T1000 (cell line): ENCODE data around the gene SH3RF2.
"Not testable (repeated sequence)": the region's sequence is repeated elsewhere in the genome, so short reads cannot be mapped to it uniquely, and the experiment has no call there.

Experiments
- DNase-seq: peaks from one replicate; lab custom pipeline; 2025; ENCODE audit warnings: mixed read lengths; lab: John Stamatoyannopoulos, UW

The SH3RF2 gene

DNA sequence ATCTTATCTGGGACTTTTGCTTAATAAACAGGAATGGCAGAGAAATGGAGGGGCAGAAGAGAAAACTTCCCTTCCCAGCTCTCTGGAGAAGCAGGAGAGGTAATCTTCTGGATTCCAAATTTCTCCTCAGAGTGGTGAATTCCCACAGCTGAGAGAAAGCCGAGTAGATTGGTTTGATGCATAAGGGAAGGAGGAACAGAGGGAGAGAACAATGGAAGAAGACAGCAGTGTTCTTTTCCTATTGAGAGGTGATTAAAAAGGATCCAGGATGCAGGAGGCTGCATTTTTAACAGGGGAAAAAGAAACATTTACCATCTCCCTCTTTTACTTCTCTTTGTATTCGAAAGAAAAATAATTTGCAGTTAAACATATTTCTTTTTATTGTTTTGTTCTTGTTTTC is 13.1 kb downstream of the SH3RF2 start:
- DNase-seq: no peak

DNA sequence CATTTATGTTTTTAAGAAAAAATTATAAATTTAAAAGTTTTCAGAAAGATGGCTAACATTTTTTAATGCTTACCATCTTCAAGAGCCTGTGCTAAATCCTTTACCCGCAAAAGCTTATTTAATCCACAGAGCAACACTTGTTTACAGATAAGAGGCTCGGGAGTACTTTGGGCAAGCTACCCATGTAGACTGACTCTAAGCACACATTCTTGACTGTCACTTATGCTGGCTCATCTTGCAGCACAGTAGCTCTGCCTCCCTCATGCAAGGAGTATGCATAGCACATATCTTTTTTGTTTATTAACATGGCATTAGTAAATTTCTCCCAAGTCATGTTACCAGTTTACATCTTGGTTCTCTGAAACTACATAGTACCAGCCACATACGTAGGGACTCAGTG is 14.7 kb downstream of the SH3RF2 start:
- no peak for DNase-seq

DNA sequence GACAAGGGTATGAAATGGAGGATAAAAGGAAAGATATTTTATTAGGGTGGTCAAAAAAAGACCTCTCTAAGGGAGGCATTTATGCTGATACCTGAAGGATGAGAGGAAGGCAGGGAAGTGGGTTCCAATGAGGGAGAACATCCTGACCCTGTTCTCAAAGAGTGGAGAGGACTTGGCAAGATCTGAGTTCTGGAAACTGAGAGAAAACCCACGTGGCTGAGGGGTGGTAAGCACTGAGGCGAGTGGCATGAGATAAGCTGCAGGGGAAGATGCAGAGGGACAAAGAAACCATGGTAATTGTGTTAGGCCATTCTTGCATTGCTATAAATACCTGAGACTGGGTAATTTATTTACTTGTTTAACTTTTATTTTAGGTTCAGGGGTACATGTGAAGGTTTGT is 16.8 kb downstream of the SH3RF2 start:
- DNase-seq: no peak

DNA sequence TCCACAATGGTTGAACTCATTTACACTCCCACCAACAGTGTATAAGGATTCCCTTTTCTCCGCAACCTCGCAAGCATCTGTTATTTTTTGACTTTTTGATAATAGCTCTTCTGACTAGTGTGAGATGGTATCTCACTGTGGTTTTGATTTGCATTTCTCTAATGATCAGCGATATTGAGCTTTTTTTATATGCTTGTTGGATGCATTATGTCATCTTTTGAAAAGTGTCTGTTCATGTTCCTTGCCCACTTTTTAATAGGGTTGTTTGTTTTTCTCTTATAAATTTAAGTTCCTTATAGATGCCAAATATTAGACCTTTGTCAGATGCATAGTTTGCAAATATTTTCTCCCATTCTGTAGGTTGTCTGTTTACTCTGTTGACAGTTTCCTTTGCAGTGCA is 17.8 kb downstream of the SH3RF2 start:
- DNase-seq: not testable (repeated sequence)

DNA sequence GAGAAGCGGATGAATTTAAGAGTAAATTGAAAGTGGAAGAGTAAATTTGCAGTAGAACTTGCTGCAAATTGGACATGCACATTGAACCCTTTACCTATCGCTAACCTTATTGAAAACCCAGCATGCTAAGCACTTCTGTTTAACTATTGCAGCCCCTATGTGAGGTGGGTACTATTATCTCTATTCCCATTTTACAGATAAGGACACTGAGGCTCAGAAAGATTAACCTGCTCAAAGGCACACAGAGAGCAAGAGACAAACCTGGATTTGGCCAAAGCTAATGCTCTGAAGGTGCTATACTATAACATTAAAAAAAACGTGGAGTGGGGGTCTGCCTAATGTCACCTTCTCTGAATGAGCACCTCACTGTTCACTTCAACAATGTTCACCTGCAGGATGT is 21.0 kb downstream of the SH3RF2 start:
- no peak for DNase-seq

DNA sequence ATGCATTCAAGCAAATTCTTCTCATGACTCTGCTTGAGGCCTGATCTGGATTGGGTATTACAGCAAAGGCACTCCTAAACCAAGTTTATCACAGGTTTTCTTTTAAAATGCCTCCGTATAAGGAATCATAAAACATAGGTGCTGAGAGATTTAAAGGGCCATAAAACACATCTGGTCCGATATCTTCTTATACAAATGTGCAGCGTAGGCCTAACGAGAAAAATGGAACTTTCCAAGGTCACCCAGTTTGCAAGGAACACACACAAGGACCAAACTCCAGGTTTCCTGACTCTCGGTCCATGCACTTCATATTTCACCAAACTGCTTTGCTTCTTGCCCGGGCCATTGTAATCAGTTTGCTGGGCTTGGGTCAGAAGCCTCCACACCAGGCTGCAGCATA is 22.1 kb downstream of the SH3RF2 start:
- no peak for DNase-seq

DNA sequence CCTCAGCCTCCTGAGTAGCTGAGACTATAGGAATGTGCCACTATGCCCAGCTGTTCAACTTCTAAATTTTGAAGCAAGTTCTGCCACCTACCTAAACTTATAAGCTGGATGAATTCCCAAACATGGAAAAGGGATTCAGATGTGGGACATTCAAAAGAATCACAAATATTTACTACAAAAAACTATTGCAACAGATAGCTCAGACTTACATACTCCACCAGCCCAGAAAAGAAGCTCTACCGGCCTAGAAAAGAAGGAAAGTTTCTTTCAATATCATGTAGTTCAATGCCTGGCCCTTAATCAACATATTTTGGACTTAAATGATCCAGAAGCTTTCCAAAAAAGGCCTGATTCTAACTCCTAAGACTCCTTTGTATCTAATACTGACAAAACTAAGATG is 23.8 kb downstream of the SH3RF2 start:
- no peak for DNase-seq

DNA sequence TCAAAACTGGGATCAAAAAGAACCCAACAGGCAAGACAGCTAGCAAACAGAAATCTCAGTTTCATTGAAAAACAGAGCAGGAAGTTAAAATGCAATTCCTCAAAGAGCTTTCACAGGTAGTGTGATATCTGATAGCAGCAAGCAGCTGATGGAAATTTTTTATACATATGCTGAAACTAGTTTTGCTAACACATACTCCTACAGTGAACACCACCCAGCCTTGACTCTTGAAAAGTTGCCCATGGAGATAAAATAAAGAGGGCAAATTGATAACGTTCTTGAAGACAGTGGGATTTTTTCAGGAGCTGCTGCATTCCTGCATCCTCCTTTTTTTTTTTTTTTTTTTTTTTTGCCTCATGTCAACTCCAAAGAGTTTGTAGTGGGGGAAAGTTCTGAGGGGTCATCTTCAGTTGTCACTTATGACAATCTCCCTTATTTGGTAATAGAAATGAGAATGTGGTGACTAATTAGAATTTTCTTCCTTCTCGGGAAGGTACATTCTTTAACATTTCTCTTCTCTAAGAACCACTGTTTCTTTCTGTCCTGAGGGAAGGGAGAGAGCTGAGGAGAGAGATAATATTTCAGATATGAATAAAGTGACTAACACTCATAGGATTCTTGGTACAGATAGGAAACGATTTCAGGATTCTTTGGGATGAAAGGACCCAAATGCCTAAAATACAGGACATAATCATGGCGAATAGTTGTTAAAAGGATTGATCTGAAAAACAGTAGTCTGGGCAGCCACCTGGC is 24.6 kb downstream of the SH3RF2 start:
- no peak for DNase-seq

DNA sequence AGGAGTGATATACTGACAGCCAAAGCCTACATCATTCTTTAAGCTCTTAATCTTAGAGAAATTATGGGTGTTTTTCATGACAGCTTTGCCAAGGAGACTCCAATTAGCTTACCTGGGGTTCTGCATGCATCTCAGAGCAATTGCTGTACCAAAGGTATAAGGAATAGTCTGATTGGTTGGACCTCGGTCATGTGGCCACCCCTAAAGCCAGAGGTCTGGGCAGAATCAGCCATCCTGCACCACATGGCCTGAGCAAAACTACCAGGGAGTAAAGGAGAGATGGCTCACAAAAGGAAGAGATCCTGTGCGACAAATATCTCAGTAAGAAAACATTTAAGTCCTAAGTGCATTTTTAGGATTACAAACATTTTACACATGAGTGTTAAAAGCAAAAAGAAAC is 25.6 kb downstream of the SH3RF2 start:
- no peak for DNase-seq

DNA sequence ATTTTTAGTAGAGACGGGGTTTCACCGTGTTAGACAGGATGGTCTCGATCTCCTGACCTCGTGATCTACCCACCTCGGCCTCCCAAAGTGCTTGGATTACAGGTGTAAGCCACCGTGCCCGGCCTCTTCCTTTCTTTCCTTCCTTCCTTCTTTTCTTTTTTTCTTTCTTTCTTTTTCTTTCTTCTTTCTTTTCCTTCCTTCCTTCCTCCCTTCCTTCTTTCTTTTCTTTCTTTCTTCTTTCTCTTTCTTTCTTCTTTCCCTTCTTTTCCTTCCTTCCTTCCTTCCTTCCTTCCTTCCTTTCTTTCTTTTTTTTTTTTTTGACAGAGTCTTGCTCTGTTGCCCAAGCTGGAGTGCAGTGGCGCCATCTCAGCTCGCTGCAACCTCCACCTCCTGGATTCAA is 27.6 kb downstream of the SH3RF2 start:
- not testable (repeated sequence) for DNase-seq

DNA sequence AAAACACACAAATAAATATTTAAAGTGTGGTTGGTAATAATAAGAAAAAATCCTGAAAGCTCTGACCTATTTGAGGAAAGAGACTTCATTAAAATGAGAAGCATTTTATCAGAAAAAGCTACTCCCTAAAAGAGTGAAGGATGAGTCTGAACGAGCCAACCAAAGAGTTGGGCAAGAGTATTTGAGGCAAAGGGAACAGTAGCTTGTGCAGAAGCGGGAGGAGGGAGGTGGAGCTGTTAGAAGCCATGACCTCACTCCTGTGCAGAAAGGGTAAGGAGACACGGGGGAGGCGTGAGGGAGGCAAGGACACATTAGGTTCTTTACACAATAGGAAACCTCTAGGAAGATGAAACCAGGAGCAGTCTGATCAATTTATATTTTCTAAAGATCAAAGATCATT is 29.4 kb downstream of the SH3RF2 start:
- DNase-seq: no peak

DNA sequence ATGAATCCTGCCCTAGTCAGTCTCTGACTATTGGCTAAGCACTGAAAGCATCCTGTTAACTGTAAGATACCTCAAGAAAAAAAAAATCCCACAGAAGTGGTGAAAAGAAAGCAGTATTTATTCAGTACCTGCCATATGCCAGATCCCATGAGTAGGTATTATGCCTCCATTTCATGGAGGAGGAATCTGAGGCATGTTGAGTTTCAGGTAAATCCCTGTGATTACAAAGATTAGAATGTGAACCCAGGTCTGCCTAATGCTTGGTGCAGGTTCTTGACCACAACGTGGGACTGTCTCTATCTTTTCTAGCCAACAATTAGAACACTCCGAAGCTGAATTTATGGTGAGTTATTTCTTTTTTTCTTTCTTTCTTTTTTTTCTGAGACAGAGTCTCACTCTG is 30.9 kb downstream of the SH3RF2 start:
- no peak for DNase-seq

DNA sequence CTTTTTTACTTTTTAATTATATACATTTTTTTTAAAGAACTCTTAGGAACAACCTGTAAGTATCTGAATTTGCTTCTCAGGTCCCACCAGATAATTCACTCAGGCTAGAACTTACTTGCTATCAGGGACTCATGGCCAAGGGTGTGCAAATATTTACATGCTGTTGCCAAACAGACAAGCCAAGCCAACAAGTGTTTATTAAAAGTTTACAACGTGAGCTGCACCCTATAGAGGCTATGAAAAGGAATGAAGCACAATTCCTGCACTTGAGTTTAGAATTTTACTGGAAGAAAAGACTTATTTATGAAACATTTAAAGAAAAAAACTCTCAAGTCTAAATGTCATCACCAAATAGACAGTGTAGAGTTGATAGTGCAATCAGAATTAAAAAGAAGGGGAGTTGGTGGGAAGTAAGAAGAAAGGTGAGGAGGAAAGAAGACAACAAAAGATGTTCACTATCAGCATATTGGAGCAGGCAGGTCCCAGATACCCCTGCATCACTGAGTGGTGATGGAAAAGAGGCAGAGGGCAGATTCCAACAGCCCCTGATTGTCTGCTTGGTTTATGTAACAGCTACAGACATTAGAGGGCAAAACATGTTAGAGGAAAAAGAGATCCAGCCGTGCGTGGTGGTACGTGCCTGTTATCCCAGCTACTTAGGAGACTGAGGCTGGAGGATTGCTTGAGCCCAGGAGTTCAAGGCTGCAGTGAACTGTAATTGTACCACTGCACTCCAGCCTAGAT is 32.8 kb downstream of the SH3RF2 start:
- DNase-seq: no peak

DNA sequence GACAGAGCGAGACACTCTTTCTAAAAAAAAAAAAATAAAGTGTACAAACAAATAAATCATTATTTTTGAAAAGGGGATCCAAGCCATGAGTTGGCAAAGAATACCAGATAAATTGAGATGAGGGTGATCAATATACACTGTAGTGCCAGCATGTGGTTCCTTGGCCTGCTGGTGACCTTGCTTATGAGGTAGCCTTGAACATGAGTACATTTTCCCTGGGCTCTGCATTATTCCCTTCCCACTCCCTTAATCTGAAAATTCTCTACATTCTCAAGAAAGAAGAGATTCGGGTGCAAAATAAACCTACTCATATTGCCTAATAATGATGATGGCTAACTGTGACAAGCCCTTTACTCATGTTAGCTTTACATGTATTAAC is 33.3 kb downstream of the SH3RF2 start:
- no peak for DNase-seq

DNA sequence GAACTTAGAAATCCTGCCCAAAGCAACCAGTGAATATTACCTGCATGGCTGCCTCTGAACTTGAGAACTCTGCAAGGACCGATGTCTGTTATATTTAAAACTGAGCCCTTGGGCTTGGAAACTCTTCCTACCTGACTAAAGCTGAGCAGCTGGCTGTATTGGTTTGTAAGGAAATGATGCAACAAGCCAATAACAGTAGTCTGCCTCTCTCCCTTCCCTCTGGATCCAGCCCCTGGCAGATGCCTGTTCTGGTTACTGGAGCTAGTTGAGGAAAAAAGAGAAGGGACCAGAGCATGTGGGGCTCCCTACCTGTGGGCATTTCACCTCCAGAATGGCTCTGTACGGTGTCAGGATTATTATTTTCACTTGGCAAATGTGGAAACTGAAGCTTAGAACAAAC is 34.7 kb downstream of the SH3RF2 start:
- DNase-seq: no peak

DNA sequence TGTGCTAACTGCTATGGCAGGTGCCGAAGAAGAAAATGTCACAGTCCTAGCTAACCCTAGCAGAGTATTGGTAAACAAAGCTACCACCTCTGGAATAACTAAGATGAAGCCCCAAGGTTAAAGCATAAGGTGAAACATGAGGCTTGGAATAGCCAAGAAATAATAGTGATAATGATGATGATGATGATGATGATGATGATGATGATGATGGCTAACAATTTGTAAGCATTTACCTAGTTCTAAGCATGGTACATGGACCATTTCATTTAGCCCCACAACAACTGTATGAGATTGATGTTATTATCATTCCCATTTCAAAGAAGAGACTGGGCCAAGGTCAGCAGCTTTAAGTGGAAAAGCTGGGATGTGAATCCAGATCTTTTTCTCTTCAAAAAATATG is 35.3 kb downstream of the SH3RF2 start:
- DNase-seq: no peak

DNA sequence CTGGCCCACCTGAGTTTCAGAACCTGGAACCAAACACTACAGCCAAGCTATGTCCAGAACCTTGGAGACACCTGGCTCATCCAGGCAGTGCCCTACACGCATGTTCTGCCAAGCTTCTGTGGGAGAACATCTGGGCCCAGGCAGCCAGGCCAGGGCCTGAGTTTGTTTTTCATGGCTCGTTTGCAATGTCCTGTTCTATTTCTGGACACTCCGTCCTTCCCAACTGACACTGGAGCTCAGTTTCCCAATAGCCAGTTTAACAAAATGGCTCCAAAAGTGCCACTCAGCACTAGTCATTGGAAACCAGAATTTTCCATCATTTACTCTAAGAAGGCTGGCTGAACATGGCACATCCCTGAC is 38.6 kb downstream of the SH3RF2 start:
- DNase-seq: no peak

DNA sequence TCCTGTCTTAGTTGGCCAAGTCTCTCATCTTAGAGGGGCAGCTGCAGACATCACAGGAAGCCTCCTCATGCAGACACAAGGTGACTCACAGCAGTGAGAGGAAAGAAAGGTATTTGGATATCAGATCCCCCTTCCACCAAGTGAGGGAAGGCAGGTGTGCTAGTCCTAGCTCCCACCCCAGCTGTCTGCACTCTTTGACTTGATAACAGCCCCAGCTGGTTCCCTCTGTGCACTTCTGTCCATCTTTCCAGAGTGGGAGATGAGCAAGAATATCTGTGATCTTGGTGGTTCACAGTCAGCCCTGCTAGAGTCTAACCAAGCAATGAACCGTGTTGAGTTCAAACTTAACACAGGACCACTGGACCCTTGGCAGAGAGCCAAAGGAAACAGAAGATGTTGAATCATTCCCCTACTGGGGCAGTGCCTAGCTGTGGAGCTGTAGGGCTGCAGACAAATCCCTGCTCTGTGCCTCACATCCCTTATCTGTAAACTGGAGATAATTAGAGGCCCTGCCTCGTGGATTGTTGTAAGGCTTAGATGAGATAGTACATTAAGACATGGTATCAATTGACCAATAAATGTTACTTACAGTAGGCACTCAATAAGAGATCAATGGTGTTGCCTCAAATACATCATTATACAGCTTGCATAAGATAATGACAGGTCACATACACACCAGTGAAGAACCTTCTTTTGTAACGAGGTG is 39.1 kb downstream of the SH3RF2 start:
- peak; percentile 39 for DNase-seq

DNA sequence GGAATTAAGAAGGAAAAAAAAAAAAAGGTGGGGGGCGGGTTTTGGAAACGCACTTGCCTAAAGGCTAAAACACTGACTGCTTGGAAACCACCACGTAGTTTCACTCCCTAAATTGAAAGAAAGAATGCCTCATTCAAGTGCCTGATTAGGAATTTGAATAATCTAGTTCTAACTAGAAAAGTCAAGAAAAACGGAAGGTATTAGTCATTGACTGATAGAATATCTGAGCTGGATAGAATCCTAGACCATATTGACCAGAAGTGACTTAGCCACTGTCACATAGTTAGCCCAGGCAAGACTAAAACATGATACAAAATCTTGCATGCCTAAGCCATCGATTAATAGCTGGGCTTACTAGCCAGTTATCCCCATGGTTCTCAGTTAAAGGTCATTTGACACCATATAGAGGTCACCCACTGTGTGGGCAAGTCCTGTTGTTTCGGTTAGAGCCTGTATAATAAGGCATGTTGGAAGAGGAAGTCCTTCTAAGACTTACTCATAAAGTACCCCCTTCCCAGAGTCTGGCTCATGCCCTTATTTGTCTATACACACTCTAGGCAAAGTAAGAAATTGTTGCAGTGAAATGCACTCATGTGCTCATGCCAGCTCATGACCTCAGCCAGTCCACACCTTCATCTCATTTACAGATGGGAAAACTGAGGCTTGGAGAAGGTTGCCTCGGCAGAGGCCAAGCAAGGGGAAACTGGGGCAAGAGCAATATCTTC is 40.2 kb downstream of the SH3RF2 start:
- DNase-seq: no peak

DNA sequence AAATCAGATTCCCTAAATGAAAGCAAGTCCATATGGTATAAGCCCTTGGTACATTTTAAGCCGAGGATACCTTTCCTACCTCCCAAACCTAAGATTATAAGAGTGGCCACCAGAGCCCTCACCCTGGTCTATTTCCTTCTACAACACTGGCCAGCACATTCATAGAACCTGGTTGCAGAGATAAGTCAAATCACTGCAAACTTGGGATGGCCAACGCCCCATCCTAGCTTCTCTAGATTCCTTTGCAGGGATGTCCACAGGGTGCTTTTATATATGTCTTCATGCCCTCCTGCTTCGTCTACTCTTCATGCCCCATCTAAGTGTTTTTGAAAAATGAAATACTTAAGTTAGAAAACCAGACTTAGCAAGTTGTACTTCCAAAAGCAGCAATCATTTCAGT is 41.8 kb downstream of the SH3RF2 start:
- no peak for DNase-seq

DNA sequence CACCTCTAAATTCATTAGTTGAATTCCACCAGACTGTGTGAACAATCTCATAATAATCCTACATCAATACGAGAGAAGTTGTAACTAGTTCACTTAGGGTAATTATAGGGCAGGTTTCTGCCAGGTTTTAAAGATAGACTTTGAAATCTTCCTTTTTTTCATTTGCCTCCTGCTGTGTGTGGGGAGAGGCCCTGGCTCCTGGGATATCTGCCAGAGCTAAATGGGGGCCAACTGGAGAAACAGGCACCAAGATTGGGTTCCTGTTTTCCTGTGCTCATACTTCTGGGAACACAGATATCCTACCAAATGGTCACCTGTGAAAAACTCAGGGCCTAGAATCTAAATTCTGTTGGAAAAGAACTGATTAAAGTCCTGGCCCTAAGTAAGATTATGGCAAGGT is 42.3 kb downstream of the SH3RF2 start:
- DNase-seq: no peak
